Endothelial cell (in vitro differentiated cells): ENCODE data around the gene SLC6A18. TPM values are rescaled to one million over a fixed set of nuclear protein-coding genes. Genes with fewer than 3 reads are reported as not detected.
"Not testable (repeated sequence)": the region's sequence is repeated elsewhere in the genome, so short reads cannot be mapped to it uniquely, and the experiment has no call there.

Source experiments
- DNase-seq: peaks from one replicate; pipeline ENCODE4 v3.0.0; 2021; ENCODE audit warnings: low spot score
- H3K27ac Mint-ChIP-seq: one replicate; pipeline ENCODE4 v1.8.0; 2021; ENCODE audit warnings: mixed read lengths, inconsistent platforms; ENCODE audit not compliant: unreplicated experiment
- H3K27me3 Mint-ChIP-seq: one replicate; pipeline ENCODE4 v1.8.0; 2021; ENCODE audit warnings: mild to moderate bottlenecking, moderate library complexity, mixed read lengths, inconsistent platforms; ENCODE audit not compliant: unreplicated experiment
- H3K36me3 Mint-ChIP-seq: one replicate; pipeline ENCODE4 v1.8.0; 2021; ENCODE audit warnings: mild to moderate bottlenecking, low read depth, mixed read lengths, inconsistent platforms; ENCODE audit not compliant: unreplicated experiment
- H3K4me1 Mint-ChIP-seq: one replicate; pipeline ENCODE4 v1.8.0; 2021; ENCODE audit warnings: mild to moderate bottlenecking, mixed read lengths, inconsistent platforms; ENCODE audit not compliant: unreplicated experiment
- H3K4me3 Mint-ChIP-seq: one replicate; pipeline ENCODE4 v1.8.0; 2021; ENCODE audit warnings: mild to moderate bottlenecking, mixed read lengths, inconsistent platforms; ENCODE audit not compliant: unreplicated experiment
- H3K9me3 Mint-ChIP-seq: one replicate; pipeline ENCODE4 v1.8.0; 2021; ENCODE audit warnings: mixed read lengths, inconsistent platforms; ENCODE audit not compliant: unreplicated experiment
- CTCF ChIP-seq: fragments of 200-600 bp; sonication (generic); IDR thresholded peaks from one replicate; pipeline ENCODE4 v1.5.0; 2021; ENCODE audit warnings: antibody characterized with exemption; ENCODE audit not compliant: unreplicated experiment
- total RNA-seq: library from RNA; stranded (reverse); fragmentation: NEBNext Ultra II Directional; extraction: Animal tissue kit (Norgen Biotek cat#: 25700); gene quantifications from one replicate; pipeline ENCODE4 v1.2.1, GENCODE V29; 2021; ENCODE audit not compliant: unreplicated experiment

SLC6A18 gene
- total RNA-seq, 1 donor from 2014 or later: not detected

DNA sequence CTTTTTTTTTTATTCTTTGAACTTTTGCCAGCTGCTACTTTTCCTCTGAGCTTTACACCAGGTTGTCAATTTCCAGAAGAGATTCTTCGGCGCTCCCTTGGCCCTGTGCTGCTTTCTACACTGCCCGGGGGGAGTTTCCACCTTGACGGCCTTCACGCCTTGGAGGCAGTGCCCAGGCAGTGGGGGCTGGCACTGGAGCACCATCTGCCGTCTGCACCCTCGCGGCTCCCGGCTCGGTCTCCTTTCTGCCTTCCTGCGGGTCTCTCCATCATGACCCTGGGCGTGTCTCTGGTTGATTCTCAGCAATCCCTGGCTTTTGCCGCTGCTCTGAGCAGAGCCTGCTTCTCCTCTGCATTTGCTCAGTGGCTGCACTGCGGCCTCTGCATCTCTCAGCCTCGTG, 2.9 kb downstream of the SLC6A18 start:
- H3K36me3 Mint-ChIP-seq: no peaks in the 10 kb centered on the region
- no peak overlapping the region for H3K4me3 Mint-ChIP-seq
- no peak for TF ChIP-seq CTCF
- no peaks in the 10 kb centered on the region for H3K9me3 Mint-ChIP-seq
- H3K4me1 Mint-ChIP-seq: no peaks in the 10 kb centered on the region
- peaks cover 13% of the 10 kb centered on the region for H3K27me3 Mint-ChIP-seq
- DNase-seq: no peak
- no peak overlapping the region for H3K27ac Mint-ChIP-seq

DNA sequence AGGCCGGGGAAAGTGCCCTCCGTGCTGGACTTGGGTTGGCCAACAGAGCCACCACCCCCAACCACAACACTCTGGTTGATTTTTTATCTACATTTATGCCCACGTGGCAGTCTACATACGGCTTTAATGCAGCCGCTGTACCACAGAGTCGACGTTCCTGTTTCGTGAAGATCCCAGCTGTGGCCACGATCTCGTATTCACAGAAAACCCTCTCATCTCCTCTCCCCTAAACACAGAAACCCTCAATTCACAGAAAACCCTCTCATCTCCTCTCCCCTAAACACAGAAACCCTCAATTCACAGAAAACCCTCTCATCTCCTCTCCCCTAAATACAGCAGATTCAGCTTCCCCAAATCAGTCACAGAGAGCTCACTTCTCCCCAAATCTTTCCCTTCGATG, 3.8 kb downstream of the SLC6A18 start:
- H3K27ac Mint-ChIP-seq, H3K4me3 Mint-ChIP-seq, H3K9me3 Mint-ChIP-seq, DNase-seq, H3K4me1 Mint-ChIP-seq, H3K36me3 Mint-ChIP-seq: not testable (repeated sequence)
- H3K27me3 Mint-ChIP-seq: peaks cover 11% of the 10 kb centered on the region

- no peak for DNase-seq
- Mint-ChIP-seq H3K36me3 (no peaks in the 10 kb centered on the region), H3K4me3 (no peak overlapping the region), H3K9me3 (no peaks in the 10 kb centered on the region), H3K4me1 (no peaks in the 10 kb centered on the region), H3K27ac (no peak overlapping the region), H3K27me3 (peaks cover 11% of the 10 kb centered on the region)
- no peak for TF ChIP-seq CTCF
Measured at GRCh38 chr5:1229822-1230221, 4.6 kb downstream of the SLC6A18 start.

DNA sequence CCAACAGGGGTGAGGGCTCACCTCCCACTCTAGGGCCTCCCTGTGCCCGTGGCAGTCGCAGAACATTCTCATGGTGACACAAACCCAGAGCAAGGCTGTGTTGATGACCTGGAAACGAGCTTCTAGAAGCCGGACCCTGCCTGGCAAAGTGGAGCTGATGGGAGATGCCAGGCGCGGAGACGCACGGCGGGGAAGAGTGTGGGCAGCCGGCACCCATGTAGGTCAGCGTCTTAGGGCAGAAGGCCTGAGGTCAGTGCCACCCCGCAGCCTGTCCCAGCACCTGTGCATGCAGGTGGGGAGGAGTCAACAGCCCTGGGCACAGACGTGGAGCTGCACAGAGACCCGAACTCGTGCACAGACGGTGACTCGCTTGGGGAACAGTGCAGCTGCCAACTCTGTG, 5.4 kb downstream of the SLC6A18 start:
- Mint-ChIP-seq H3K4me3 (no peak overlapping the region), H3K27ac (no peak overlapping the region), H3K9me3 (no peaks in the 10 kb centered on the region), H3K27me3 (peaks cover 11% of the 10 kb centered on the region), H3K4me1 (no peaks in the 10 kb centered on the region), H3K36me3 (peaks cover under 1% of the 10 kb centered on the region)
- no peak for DNase-seq
- TF ChIP-seq CTCF: no peak

- Mint-ChIP-seq H3K4me1 (no peaks in the 10 kb centered on the region), H3K9me3 (no peaks in the 10 kb centered on the region)
Measured at GRCh38 chr5:1231354-1231905, 6.2 kb downstream of the SLC6A18 start.

More at GRCh38 chr5:1231354-1231905, 6.2 kb downstream of the SLC6A18 start:
- no peak overlapping the region for H3K27ac Mint-ChIP-seq
- H3K4me3 Mint-ChIP-seq: no peak overlapping the region
- TF ChIP-seq CTCF: no peak
- peaks cover 6% of the 10 kb centered on the region for H3K36me3 Mint-ChIP-seq
- H3K27me3 Mint-ChIP-seq: peaks cover 14% of the 10 kb centered on the region
- DNase-seq: no peak
